HG03460 (cell line): ENCODE results near the gene NDUFAF7.
"Not testable (repeated sequence)": the region's sequence is repeated elsewhere in the genome, so short reads cannot be mapped to it uniquely, and the experiment has no call there.

ENCODE experiments used
- ATAC-seq: cut with Tn5 transposase; IDR thresholded peaks from one replicate; pipeline ENCODE4 v1.9.1; 2021; ENCODE audit not compliant: unreplicated experiment

The NDUFAF7 gene

DNA sequence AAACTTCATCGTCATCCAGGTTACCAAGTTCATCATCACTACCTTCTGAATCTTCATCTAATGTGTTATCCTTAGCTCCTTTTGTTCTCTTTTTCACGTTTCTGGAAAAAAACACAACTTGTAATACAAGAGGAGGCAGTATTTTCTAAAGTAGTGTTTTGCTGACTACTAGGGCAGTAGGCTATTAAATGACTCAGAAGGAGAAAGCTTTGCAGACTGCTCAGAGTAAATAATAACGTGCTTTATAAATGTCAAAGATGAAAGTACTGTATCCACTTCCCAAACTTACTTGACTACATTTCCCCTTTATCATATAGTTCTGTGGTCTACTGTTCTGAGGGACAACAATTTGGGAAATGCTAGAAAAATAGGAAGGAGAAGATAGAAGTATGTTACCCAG, 19.5 kb upstream of the NDUFAF7 start:
- ATAC-seq = no peak

DNA sequence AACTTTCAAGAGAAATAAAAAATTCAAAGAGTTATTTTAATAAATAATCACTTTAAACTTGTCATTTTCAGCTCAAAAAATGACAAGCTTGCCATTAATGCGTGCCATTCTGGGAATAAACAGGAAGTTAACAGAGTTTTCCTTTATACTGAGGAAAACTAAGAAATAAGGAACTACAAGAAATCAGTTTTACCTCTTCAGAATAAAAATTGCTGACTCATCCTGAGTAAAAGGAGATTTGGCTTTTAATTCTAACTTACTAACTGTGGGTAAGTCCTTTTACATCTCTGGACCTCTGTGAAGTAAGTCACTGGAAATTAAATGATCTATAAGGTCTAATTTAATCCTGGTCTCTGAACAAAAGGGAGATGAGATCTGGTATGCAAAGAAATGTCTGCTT, 16.2 kb upstream of the NDUFAF7 start:
- ATAC-seq = no peak

DNA sequence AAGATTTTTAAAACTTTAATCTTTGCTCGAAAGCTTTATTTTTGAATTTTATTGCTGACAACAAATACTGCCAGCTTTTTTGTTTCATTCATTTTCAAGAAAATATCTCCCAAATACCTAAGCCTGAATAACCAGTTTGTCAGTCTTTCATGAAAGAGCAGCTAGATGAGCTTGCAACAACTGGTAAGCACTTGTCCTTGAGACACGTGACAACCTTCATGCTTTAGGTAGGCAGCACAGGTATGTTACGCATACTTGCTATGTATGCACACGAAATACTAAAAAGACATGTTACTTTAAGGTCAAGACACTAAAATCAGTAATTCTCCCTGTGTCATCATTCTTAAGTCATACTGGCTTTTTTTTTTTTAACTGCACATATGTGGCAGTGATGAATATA, 12.4 kb upstream of the NDUFAF7 start:
- ATAC-seq = no peak

DNA sequence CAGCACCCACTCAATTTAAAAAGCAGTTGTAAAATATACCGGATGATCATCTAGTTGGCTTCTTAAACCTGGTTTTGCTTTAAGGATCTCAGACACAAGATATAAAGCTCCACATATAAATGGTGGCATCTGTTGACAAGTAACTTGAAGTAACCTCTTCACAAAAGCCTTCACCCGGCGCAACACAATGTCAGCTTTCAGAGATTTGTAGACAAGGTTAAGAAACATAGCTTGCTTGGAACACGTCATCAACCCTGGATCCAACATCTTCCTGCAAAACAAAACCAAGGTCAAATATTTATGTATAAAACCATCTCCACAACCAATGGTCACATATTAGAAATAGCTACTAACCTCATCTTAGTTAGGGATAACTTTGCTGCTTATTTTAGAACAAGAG, 8.3 kb upstream of the NDUFAF7 start:
- ATAC-seq = no peak

DNA sequence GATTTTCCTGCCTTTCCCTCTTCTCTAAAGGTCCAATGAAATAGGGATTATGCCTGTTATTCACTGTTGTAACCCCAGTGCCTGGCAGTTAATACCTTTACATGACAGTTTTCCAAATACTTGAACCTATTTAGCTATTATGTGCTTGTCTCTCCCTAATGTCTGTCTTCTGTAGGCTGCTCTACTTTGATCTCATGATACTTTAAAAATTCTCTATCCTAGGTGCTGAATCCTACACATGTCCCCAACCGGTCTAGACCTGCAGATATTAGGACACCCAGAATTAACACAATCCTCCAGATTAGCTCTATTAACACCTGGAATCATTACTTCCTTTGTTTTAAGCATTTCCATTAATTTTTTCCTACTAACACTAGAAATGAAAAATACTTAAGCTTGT, 7.4 kb upstream of the NDUFAF7 start:
- no peak for ATAC-seq

DNA sequence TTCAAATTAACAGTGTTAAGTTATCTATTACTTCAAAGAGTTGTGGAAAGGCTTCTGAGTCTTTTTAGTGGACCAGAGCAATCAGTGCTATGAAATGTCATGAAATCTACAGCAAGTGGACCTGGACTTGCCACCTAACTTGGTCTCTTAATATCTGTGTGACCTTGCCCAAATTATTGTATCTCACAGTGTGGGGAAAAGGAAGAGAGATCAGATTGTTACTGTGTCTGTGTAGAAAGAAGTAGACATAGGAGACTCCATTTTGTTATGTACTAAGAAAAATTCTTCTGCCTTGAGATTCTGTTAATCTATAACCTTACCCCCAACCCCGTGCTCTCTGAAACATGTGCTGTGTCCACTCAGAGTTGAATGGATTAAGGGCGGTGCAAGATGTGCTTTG, 6.3 kb upstream of the NDUFAF7 start:
- not testable (repeated sequence) for ATAC-seq

DNA sequence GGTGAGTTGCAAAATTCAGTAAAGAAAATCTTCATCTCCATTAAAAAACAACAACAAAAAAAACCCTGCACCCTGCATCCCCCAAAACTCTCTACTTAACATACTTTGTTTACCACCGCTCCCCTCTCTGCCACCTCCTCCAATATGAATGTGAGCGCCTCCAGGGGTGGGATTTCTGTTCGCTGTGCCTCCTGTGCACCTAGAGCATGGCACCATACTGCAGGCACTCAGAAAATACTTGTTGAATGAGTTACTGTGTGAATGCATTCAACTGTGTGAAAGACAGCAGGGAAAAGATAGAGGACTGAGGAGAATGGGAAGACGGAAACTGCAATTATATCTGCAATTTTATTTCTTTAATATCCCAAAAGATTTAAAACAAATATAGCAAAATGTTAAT, 4.6 kb upstream of the NDUFAF7 start:
- no peak for ATAC-seq

DNA sequence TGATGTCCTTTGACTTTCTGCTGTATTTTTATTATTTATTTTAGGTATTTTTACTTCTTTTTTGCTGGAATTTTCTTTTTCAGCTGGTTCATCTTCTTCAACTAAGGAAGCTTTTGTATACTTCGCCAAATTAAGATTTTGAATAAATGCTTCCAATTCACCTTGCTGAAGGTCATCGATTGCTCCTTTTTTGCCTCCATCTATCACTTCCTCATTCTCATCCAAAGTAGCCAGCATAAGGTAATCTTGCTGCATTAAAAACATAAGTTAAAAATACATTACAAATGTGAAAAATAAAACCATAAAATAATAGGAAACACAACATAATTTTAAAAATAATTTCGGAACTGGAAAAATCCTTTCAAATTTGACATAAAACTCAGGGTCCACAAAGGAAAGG, 2.7 kb upstream of the NDUFAF7 start:
- no peak for ATAC-seq

DNA sequence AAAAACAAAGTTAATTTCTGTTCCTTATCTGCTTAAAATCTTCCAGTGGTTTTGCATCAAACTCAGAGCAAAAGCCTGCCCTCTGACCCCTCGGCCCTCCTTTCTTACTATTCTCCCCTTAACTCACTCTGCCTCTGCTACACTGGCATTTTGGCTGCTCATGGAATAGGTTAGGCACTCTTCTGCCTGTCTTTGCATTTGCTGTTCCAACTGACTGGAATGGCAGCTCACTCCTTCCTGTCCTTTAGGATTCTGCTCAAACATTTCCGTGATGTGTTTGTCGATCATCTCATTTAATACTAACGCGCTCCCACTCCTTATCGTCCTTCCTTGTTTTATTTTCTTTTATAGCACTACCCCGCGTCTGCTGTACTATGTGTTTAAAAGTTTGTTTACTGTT, 877 bp upstream of the NDUFAF7 start:
- ATAC-seq = no peak

DNA sequence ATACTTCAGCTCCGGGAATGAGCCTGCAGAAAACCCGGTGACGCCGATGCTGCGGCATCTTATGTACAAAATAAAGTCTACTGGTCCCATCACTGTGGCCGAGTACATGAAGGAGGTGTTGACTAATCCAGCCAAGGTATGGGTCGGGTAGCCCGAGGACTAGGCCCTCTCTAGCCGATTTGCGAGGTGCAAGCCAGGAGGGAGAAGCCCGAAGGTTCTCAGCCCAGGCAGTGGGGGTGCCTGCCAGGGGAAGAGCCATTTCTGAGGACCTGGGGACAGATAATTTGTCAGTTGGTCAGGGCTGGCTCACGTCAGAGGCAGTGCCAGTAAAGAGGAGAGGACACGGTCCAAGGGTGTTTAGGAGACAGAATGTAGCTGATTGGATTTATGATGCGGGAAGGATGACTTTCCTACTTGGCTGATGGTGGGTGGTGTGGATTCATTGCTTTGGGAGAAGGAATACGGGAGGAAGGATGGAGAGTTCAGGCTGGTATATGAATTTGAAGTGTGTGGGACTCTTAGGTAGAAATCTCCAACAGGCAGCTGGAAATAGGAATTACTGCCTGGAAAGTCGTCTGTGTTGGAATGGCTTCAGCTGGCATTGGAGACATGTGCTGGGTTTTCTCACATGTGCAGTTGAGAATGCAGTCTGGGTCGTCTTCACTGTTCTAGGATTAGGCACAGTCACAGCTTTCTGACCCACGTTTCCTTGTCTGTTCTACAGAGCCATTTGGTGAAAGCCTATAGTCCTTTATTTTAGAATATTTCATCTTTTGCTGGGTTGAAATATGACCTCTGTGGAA, 874 bp downstream of the NDUFAF7 start:
- peak; percentile 6 for ATAC-seq

DNA sequence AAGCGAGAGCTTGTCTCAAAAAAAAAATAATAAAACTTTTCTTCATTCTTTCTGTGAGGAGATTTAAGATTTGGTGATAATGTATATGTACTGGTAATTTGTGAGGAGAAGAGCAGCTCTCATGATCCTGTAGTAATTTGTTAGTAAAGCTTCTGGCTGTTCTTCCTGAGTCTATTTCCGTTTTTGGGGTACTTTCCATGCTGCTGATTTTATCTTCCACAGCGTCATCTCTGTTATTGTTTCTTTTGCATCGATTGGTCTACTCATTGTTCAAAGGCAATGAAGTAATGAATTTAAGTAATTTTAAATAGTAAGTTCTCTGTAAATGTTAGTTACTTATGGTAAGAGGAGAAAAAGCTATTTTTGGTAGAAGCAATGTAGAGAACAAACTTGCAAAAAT, 12.0 kb downstream of the NDUFAF7 start:
- ATAC-seq = no peak

DNA sequence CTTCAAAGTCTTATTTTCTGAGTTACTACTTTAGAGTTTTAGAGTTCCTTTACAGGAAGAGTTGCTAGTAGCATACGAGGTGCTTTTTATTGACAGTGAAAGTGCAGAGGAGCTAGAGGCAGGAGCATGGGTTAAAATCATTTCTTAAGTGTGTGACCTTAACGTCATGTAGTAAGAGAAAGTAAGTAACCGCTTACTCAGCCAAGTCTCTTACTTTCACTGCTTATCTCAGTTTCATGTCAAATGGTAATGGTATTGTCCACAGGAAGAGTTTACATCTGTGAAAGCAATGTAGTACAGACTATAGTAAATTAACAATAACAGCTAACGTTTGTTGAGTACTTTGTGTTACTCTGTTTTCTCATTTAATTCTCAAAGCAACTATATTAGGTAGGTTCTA, 12.6 kb downstream of the NDUFAF7 start:
- ATAC-seq = peak; percentile 89

DNA sequence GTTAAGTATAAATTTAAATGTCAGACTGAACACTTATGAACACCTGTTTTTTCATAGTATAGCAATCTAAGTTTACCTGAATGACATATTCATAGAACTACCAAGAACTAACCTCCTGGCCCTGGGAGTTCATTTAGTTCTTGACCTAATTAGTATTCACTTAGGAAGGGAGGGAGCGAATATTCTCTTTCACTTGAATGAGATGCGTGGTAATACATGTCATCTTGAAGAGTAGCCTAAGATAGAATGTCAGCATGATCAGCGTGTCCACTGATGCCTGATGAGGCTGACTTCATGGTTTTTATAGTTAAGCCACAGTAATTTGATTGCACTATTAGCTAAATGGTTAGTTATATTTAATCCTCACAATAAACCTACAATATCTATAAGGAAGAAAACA, 13.3 kb downstream of the NDUFAF7 start:
- no peak for ATAC-seq

DNA sequence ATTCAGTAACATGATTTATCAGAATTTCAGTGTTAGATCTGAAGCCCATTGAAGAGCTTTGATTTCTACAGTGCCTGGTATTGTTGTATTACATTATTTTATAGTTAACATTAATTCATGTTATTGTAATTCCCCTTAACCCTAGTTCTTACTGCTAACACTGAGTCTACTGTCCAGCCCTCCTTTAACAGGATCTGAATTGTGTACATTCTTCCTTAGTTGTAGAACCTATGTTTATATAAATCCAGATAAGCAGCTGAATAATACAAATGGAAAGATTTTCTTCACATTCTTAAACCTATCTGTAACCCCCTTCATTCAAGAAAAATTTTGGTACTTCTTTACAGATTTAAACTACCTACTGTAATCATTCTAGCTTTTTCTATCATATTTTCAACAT, 14.7 kb downstream of the NDUFAF7 start:
- no peak for ATAC-seq

DNA sequence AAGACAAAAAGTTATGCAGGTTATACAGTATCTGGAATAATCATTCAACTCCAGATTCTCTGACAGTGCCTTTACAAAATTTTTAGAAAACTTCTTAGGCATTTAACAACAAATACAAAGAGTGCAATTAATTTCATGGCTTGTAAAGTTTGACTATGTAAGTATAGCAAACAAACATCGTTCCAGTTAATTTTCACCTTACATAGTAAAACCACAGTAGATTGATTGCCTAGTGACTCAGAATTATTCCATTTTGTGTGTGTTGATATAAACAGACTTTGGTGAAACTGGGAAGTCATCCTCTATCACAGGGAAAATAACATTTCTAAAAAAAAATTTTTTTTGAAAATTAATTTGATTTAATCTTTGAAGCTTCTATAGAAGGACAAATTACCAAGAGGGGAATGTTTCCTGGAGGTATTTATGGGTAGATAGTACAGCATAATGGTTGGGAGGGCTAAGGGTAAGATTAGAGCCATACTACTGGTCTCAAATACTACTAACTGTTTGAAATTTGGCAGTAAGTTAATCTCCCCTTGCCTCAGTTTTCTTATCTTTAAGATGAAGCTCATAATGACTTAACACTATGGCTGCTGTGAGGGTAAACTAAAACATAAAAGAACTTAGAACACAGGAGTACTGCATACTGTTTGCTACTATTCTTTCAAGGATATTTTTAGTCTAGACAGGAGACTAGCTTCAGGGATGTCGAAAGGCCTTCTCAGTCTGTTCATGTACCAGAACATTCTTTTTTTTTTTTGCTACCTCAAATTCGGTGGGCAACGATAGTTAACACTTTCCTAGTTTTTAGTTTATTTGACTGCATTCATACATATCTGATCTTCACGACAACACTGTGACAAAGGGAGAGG, 19.6 kb downstream of the NDUFAF7 start:
- no peak for ATAC-seq

DNA sequence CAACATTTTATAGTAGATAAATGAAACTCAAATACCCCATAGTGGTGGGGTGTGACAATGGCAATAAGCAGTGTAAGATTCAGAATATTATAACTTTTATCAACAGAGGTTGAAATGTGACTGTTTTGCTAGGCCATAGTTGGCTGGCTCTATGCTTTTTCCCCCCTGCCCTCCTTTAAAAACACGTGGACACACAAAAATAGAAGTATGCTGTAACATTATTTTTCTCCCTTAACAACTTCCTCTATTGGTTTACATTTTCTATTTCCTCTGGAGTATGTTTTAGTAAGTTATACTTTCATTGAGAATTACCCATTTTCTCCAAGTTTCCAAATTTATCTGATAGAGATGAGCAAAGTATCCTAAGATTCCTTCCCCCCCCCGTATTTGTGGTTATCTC, 31.1 kb downstream of the NDUFAF7 start:
- ATAC-seq = no peak

DNA sequence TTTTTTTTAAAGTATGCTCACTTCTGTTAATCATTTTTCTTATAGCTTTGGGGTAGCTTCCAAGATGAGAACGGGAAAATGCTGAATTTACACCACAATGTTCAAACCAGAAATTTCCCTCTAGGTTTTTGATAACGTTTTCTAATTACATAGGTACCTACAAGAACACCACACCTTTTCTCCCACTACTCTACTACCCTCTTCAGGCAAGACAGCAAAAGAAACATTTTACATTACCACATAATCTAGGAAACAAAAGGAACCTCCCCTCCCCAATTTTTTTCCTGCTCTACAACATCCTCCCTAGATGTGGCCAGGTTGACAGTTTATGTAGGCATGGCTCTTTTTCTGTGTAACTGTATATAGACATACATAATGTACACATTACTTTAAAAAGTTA, 32.4 kb downstream of the NDUFAF7 start:
- ATAC-seq = no peak

DNA sequence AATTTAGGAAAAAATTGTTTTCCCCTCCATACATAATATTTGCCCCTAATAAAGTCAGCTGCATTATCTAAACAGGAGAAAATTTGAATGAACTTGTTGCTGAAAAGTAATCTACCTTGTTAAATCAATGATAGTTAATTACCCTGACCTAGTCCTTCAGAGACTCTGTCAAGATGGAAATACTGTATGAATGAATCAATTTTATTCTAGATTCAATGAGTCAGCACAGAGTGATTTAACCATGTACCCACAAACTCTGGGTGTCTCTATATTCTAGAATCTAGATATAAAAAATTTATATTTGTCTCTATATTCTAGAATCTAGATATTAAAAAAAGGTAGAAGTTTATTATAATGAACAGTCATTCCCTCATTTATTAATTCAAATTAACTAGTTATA, 36.2 kb downstream of the NDUFAF7 start:
- ATAC-seq = no peak

DNA sequence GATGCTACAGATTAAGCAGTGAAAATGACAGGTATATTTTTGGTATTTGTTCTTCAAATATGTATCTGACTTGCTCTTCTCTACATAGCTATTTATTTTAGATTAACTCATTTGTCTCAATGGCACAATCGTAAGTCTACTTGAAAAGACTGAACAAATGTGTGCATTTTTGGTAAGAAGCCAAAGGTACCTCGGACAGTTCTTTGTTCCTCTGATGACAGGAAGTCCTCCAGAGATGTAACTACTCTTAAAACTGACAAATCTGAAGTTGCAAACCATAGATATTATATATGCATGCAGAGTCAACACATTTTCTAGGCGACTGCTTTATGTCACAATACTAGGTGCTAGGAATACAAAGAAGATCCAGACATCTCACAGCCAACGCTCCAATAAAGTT, 36.7 kb downstream of the NDUFAF7 start:
- no peak for ATAC-seq

DNA sequence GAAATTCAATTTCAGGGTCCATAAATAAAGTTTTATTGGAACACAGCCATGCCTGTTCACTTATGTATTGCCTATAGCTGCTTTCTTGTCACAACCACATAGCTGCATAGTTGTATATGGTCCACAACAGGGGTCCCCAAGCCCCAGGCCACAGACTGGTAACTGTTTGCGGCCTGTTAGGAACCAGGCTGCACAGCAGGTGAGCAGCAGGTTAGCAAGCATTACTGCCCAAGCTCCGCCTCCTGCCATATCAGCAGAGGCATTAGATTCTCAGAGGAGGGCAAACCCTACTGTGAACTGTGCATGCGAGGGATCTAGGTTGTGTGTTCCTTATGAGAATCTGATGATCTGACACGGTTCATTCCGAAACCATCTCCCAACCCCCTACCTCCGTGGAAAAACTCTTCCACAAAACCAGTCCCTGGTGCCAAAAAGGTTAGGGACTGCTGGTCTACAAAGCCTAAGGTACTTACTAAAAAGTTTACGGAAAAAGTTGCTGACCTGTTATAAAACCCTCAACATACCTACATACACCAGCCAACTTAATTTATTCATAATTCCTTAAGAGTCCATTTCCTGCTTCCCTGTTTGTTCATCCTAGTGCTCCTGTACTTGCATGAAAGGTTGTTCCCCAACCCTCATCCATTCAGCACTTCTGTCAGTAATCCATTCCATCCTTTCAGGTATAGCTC, 40.1 kb downstream of the NDUFAF7 start:
- ATAC-seq = no peak

DNA sequence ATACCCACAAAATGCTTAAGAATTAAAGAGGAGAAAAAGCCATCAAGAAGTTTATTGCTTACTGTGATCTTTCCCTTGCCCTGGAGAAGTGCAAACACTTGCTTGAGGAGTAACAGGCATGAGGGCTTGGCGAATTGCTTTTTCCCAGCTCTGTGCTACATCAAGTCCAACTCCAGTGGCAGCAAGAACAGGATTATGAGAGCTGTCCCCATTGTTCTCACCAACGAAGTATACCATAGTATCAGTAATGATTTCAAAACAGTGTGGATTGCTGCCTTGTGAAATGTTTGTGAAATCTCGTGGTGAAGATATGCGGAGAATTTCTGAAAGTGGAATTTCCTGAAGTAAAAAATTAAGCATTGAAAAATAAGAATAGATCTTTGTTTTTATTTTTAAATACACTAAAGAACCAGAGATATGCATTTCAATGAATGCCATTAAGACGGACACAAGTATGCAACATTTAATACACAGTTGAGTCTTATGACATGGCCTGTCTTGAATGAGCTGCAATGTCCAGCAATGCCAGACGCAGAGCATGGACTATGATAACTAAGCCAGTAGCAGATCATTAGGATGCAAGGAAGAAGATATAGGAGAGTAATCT, 43.0 kb downstream of the NDUFAF7 start:
- no peak for ATAC-seq
